ENCODE data around the gene TBC1D22A.

TBC1D22A gene

GRCh38 chr22:46995501-46996360 is 233.3 kb downstream of the TBC1D22A start:
- no peak for DNase-seq (ENCODE audit: low read depth in 3 of 3)

DNA sequence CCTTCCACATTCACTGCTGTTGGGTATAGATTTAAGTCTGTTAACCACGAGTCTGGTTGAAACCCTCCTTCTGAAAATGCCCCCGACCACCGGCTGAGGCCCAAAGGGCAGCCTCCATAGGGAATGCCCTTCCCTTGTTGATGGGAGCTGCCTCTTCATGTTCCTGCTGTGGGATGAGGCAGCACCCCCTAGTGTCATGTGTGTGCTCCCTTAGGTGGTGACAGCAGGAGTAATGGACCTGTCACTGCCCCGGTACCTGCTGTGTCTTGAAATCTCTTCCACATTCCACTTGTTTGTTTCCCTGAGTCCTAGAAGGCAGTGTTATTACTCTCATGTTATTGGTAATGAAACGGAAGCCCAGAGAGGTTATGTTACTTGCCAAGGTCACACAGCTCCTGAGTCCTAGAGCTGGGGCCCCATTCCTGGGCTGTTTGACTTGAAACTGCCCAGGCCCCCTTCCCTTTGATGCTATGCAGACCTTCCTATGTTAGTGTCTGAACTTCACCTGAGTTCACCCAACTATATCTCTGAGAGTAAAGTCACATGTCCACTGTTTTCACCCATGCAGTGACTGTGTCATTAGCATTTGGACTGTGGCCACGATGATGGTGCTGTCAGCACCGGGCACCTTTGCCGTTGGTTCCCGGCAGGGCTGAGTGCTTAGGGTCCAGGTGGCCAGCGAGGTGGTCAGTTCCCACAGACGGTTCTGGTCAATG is 234.3 kb downstream of the TBC1D22A start:
- no peak for DNase-seq (ENCODE audit: low read depth in 3 of 3)

DNA sequence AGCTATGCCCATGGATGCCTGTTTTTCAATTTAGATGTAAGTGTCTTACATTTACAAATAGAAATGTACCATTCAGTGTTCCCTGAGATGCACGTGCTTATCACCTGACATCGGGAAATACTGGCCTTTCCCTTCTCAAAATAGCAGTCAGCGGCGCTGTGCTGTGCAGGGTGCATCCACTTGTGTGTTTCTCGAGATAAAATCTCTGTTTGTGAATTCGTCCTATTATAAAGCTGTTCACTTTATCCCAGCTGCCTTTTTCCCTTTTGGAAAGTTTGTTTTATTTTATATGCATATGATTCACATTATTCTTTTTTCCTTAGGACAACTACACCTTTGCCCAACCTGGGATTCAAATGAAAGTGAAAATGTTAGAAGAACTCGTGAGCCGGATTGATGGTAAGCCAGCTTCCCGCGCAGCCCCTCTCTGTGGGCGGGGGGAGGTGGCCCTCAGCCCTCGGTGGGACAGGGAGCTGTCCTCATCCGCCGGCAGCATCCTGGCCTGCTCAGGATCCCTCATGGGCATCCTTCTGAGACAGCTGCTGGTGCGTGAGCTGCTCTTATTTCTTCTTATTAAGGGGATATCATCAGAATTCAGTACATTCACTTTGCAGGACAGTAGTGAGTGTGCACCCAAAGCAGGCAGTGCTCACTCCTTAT is 235.0 kb downstream of the TBC1D22A start:
- DNase-seq (ENCODE audit: low read depth in 3 of 3) = no peak

GRCh38 chr22:46998331-46998730 is 235.9 kb downstream of the TBC1D22A start:
- no peak for DNase-seq (ENCODE audit: low read depth in 3 of 3)

- no peak for DNase-seq (ENCODE audit: low read depth in 3 of 3)
Measured at GRCh38 chr22:47000256-47000655, 237.8 kb downstream of the TBC1D22A start.

DNA sequence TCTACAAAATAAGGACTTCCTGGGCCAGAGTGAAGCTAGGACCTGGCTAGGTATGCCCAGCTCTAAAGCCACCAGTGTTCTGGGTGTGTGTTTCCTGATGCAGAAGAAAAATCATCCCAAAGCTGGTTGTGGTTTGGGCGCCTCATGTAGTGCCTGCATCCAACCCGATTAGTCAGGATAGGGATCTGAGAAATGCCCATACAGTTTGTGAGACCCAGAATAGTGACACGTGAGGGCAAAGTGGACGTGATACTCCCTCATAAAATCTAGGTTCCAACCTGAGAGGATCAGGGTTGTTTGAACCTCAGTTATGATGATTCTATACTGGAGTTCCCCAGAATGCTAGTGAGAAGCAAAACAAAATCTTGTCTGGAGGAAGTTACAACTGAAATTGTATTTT is 238.4 kb downstream of the TBC1D22A start:
- no peak for DNase-seq (ENCODE audit: low read depth in 3 of 3)

DNA sequence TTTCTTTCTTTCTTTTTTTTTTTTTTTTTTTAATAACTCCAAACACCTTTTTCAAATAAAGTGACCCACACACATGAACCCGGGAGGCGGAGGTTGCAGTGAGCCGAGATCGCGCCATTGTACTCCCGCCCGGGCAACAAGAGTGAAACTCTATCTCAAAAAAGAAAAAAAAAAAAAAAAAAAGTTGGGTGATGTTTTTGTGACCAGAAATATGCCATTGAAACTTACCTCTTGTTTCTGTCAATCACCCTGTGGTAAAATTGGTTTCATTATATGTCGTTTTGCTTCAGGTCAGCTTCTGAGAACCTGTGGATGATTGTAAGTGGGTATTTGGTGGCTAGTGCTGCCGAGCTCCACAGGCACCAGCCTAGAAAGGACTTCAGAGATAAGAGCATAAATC is 238.8 kb downstream of the TBC1D22A start:
- DNase-seq (ENCODE audit: low read depth in 3 of 3) = no peak

DNA sequence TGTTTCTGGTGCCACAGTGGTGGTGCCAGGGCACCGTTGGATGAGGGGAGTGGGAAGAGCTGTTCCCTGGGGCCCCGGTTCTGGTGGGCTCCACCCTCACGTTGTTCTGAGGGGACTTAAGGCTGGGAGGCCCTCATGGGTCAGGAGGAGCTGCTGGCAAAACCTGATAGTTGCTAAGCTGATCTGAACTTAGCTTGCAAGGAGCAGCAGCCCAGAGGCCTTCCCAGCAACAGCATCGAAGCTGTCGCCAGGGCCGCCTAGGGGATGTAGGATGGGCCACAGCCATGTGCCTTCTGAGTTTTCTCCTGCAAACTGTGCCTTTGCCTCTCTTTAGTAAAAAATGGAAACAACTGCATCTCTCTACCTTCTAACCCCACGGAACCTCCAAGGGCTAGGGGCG is 240.2 kb downstream of the TBC1D22A start:
- DNase-seq (ENCODE audit: low read depth in 3 of 3) = no peak

- DNase-seq (ENCODE audit: low read depth in 3 of 3) = no peak
Measured at GRCh38 chr22:47005506-47006408, 243.3 kb downstream of the TBC1D22A start.

DNA sequence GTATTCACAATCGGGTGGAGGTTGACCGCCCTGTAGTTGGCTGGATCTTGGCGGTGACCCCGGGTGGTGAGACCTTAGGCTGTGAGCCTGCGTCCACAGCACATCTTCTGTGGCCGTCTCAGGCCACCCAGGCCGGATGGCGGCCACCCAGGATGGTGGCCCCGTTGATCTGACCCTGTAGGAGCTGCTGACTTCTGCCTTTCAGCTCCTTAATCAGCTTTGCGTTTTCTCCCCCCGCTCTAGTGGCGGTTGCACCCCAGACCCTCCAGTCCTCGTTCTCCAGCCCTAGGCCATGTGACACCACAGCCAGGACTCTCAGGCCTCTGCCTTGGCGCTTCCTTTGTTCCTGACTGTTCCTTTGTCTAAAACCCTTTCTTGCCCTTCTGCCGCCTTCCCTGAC is 244.0 kb downstream of the TBC1D22A start:
- no peak for DNase-seq (ENCODE audit: low read depth in 3 of 3)

DNA sequence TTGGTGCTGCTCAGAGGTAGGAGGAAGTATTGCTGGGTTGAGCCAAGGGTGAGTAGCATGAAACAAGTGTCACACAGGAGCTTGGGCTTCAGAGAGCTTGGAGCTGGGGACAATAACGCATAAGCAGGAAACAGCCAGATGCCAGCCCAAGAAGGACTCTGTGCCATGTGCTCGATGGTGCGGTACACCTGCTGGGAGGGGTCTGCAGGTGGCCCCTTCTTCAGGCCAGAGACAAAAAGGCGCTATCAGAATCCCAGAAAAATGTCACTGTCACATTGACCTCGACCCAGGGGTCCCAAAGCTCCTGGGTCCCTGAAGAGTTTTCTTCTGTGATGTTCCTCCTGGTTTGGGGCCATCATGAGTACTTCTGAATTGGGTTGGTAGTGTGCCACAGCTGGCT is 244.4 kb downstream of the TBC1D22A start:
- no peak for DNase-seq (ENCODE audit: low read depth in 3 of 3)

- no peak for DNase-seq (ENCODE audit: low read depth in 3 of 3)
Measured at GRCh38 chr22:47007496-47007895, 245.0 kb downstream of the TBC1D22A start.

DNA sequence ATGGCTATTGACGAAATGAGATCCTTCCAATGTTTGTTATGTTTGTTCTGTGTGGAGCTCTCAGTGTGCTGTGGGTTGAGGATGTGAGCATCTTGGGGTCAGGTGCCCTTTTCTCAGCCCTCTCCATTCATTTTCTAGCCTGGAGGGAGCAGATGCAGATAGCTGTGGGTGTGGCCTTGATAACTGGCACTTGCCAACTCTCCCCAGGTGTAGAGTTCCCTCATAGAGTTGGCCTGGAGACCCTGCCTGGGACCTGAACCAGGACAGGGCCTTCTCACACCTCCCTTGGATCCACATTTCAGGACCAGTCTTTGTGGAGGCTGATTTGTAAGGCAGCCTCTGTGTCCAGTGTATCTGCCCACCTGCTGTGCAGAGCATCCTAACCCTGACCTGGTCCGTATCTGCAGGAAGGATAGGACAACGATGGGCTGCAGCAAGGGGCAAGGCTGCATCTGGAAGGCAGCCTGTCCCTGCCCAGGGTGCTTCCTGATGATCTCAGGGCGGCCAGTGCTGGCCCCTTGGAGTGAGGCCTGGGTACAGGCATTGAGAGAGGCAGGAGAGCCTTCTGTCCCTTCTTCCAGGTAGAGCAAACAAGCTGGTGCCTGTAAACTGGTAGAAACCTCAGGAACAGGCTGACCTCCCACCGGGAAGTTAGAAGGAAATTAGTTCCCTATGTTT is 245.9 kb downstream of the TBC1D22A start:
- no peak for DNase-seq (ENCODE audit: low read depth in 3 of 3)

GRCh38 chr22:47009304-47010101 is 247.1 kb downstream of the TBC1D22A start:
- no peak for DNase-seq (ENCODE audit: low read depth in 3 of 3)

GRCh38 chr22:47010211-47010610 is 247.8 kb downstream of the TBC1D22A start:
- no peak for DNase-seq (ENCODE audit: low read depth in 3 of 3)

GRCh38 chr22:47011131-47011858 is 248.8 kb downstream of the TBC1D22A start:
- no peak for DNase-seq (ENCODE audit: low read depth in 3 of 3)

GRCh38 chr22:47011859-47012258 is 249.4 kb downstream of the TBC1D22A start:
- DNase-seq (ENCODE audit: low read depth in 3 of 3) = no peak

DNA sequence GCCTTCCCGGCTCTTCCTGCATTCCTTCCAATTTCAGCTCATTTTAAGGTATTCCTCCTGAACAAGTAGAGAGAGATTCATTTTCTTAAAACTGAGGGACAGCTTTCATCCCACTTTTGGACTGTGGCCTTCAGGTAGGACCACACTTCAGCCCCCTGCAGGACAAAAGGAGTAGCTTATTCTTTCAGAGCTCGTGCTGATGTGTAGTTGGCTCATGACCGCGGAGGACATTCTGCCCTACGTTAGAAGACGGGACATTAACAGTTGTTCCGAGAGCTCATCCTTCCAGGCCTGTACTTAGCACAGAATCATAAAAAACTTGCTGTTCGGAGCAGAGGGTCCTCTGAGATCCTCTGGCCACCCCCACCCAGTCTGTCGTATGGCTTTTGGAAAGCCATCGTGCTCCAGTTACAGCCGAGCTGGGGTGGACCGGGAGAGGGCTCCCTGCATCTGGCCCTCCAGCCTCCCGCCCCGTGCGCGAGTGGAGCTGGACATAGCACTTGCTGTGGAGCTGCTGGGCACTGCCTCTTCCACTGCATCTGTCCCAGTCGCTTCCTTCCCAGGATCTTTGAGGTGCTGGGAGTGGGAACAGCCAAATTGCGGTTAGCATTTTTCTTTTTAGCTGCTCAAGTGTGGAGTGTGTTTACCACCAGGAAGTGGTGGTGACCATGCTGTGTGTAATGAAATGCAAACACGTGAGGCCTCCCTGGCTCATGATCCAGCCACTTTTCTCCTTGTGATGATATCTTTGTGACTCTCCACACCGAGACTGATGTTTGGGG is 250.3 kb downstream of the TBC1D22A start:
- DNase-seq (ENCODE audit: low read depth in 3 of 3) = no peak

All from stimulated activated CD4-positive, alpha-beta T cell treated with anti-CD3 and anti-CD28 coated beads, TNF-alpha, amount 100 ng/mL, for 48 hours (primary cell).